Sigmoid colon (tissue), 7 donors: Measurements from ENCODE around the gene GRB10. TPM values are rescaled to one million over a fixed set of nuclear protein-coding genes. Genes with fewer than 3 reads are reported as not detected.

Experiments
- DNase-seq: peaks from one replicate; pipeline ENCODE4 v3.0.0-alpha.2; 2019
- H3K27ac ChIP-seq, 4 donors: fragments of 200-600 bp; sonication (generic); one replicate each; pipeline ENCODE4 v1.5.1; 2016 to 2019; ENCODE audit warnings: mild to moderate bottlenecking in 1 of 4
- H3K27me3 ChIP-seq, 3 donors: fragments of 200-600 bp; sonication (generic); one replicate each; pipeline ENCODE4 v1.5.1; 2019; ENCODE audit warnings: mild to moderate bottlenecking in 1 of 3
- H3K36me3 ChIP-seq, 4 donors: fragments of 200-600 bp; sonication (generic); one replicate each; pipeline ENCODE4 v1.5.1; 2016 to 2019
- H3K4me1 ChIP-seq, 4 donors: fragments of 200-600 bp; sonication (generic); one replicate each; pipeline ENCODE4 v1.5.1; 2017 to 2019
- H3K4me3 ChIP-seq, 4 donors: fragments of 200-600 bp; sonication (generic); one replicate each; pipeline ENCODE4 v1.5.1; 2017 to 2019; ENCODE audit warnings: mild to moderate bottlenecking in 2 of 4, moderate library complexity in 1 of 4
- H3K9me3 ChIP-seq, 4 donors: fragments of 200-600 bp in 3 of 4; sonication (generic) in 3 of 4; one replicate each; pipeline versions ENCODE4 v1.5.1 to v1.6.1; 2013 to 2019
- CTCF ChIP-seq, 4 experiments: fragments of 450-650 bp in 3 of 4; fragments of 200-600 bp in 1 of 4; IDR thresholded peaks; one replicate each; pipeline ENCODE4 v1.5.1; 2016 to 2019; ENCODE audit warnings: antibody characterized with exemption in 4 of 4, mild to moderate bottlenecking in 3 of 4, moderate library complexity in 2 of 4
- EP300 ChIP-seq, 4 donors: sonication (generic); formaldehyde crosslinking; IDR thresholded peaks; one replicate each; pipeline ENCODE4 v1.6.1; 2017; ENCODE audit warnings: antibody characterized with exemption in 4 of 4
- POLR2A ChIP-seq, 2 donors: fragments of 450-650 bp; IDR thresholded peaks; one replicate each; pipeline ENCODE4 v1.6.1; 2016; ENCODE audit warnings: antibody characterized with exemption in 2 of 2, mild to moderate bottlenecking in 2 of 2, moderate library complexity in 2 of 2
- POLR2AphosphoS5 ChIP-seq, 4 donors: sonication (generic); formaldehyde crosslinking; IDR thresholded peaks; one replicate each; pipeline ENCODE4 v1.6.1; 2017; ENCODE audit warnings: antibody characterized with exemption in 4 of 4
- WGBS, 2 donors: extraction: QIAGEN DNeasy Blood & Tissue Kit; methylation state at CpG; one replicate each; pipeline ENCODE4 v1.1.7; 2013; 5-methylcytosine and 5-hydroxymethylcytosine counted together
- intact Hi-C: fragments of 100-400 bp; cut with DNase I; formaldehyde crosslinking; loops from one replicate; pipeline ENCODE4 v1.15.1; 2023
- polyA plus RNA-seq, 3 donors: library from polyadenylated mRNA; stranded (reverse); fragments of 200-250 nt; gene quantifications; one replicate each; pipeline ENCODE4 v1.2.3, GENCODE V29; 2013
- total RNA-seq, 4 donors: library from RNA; depleted of rRNA; stranded (reverse); fragments of >200 nt; gene quantifications; one replicate each; pipeline ENCODE4 v1.1.0, GENCODE V29; 2016
- donor health status: healthy with polysubstance abuse.
- donor health status: Bipolar disorder and iron deficiency.
- donor health status: healthy.

GRB10 gene
- total and polyA plus RNA-seq, 7 donors = 2.1 to 83.6 (median 49.2) TPM

DNA sequence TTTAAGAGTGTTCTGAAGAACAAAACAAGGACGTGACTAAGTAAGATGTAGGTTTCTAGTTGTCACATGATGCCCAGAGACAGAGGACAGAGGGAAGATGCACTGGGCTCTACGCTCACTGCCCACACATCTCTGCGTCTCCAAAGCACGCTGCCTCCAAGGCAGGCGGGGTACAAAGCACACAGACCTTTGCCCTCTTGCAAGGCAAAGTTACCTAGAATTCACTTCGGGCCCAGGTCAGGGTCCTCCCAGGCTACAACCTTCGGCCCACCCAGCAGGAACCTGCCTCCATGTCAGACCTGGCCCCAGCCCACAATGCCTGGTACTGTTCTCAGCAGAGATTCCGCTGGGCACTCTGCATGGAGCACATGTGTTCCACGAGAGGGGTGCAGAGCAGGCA lies 26.5 kb downstream of the GRB10 start:
- WGBS, 2 donors = 60 to 80% methylated on average over 9 of the region's 9 CpGs
- Histone ChIP-seq H3K9me3 (no peaks in the 10 kb centered on the region), H3K36me3 (no peaks in the 10 kb centered on the region), H3K4me1 (peaks cover 0 to 55% (median 37%) of the 10 kb centered on the region in 4 donors), H3K27ac (no peak overlapping the region), H3K27me3 (no peaks in the 10 kb centered on the region), H3K4me3 (no peak overlapping the region)
- no peak for TF ChIP-seq POLR2AphosphoS5 (IDR thresholded peaks at IDR 0.05)
- no peak for TF ChIP-seq CTCF (IDR thresholded peaks at IDR 0.05)
- TF ChIP-seq POLR2A (IDR thresholded peaks at IDR 0.05) = no peak
- no peak for TF ChIP-seq EP300 (IDR thresholded peaks at IDR 0.05)
- intact Hi-C loops = no loop called here
- no peak for DNase-seq

- Histone ChIP-seq H3K27ac (no peak overlapping the region), H3K9me3 (no peaks in the 10 kb centered on the region), H3K4me3 (no peak overlapping the region), H3K27me3 (no peaks in the 10 kb centered on the region), H3K4me1 (peaks cover 0 to 66% (median 50%) of the 10 kb centered on the region in 4 donors), H3K36me3 (no peaks in the 10 kb centered on the region)
- DNase-seq = no peak
- 81 to 91% methylated on average over 6 of the region's 6 CpGs for WGBS, 2 donors
- TF ChIP-seq POLR2A (IDR thresholded peaks at IDR 0.05) = no peak
- no peak for TF ChIP-seq POLR2AphosphoS5 (IDR thresholded peaks at IDR 0.05)
- intact Hi-C loops = no loop called here
Observed at GRCh38 chr7:50754684-50755083, 28.0 kb downstream of the GRB10 start.

DNA sequence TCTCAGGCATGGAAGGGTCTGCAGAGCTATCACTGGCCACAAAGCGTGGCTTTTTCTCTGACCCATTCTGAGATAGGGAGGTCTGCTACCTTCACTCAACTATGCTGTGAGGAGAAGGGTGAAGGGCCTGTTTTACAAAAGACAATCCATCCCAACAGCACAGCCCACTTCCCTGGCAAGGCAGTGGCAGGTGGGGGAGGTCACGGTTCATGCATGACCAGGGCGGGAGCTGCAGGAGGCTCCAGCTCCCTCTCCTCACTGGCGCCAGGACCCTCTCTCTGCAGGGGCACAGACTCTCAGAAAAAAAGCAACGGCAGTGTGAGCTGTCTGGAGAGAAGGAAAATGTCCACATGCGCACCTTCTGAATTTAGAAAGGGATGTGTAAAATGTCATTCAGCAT lies 28.5 kb downstream of the GRB10 start:
- Histone ChIP-seq H3K27ac (no peak overlapping the region), H3K4me1 (peaks cover 0 to 65% (median 52%) of the 10 kb centered on the region in 4 donors), H3K27me3 (no peaks in the 10 kb centered on the region), H3K36me3 (no peaks in the 10 kb centered on the region), H3K4me3 (no peak overlapping the region), H3K9me3 (no peaks in the 10 kb centered on the region)
- no peak for TF ChIP-seq EP300 (IDR thresholded peaks at IDR 0.05)
- TF ChIP-seq POLR2AphosphoS5 (IDR thresholded peaks at IDR 0.05) = no peak
- no peak for TF ChIP-seq CTCF (IDR thresholded peaks at IDR 0.05)
- intact Hi-C loops = no loop called here
- WGBS, 2 donors = 91 to 95% methylated on average over 6 of the region's 6 CpGs
- DNase-seq = no peak

DNA sequence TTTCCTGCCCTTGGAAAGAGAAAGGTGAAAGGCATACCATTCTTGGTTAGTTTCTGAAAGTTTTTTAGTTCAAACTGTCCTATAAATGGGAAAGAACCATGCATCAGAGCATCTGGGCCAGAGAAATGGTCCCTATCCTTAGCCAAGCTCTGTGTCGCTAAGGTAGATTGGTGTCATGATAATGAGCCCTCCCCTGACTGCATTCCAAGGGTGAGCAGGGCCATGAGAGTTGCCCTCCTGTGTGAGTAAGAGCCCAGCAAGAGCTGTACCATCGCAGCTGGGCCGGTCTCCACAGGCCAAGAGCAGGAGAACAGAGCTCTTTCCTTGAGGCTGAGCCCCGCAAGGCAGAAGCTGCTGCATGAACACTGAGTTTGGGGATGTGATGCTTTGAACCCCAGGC lies 30.3 kb downstream of the GRB10 start:
- no peaks in the 10 kb centered on the region for H3K9me3 ChIP-seq
- intact Hi-C loops = no loop called here

GRCh38 chr7:50751146-50751545 lies 31.6 kb downstream of the GRB10 start:
- 90 to 93% methylated on average over 1 of the region's 1 CpG for WGBS, 2 donors
- DNase-seq = no peak
- intact Hi-C loops = no loop called here
- Histone ChIP-seq H3K27ac (no peak overlapping the region), H3K36me3 (peaks cover 0 to 6% (median 0%) of the 10 kb centered on the region in 4 donors), H3K4me1 (peaks cover 0 to 41% (median 37%) of the 10 kb centered on the region in 4 donors), H3K9me3 (no peaks in the 10 kb centered on the region), H3K27me3 (no peaks in the 10 kb centered on the region), H3K4me3 (no peak overlapping the region)
- TF ChIP-seq POLR2A (IDR thresholded peaks at IDR 0.05) (no peak), EP300 (IDR thresholded peaks at IDR 0.05) (no peak), POLR2AphosphoS5 (IDR thresholded peaks at IDR 0.05) (no peak), CTCF (IDR thresholded peaks at IDR 0.05) (no peak)

More for the DNA sequence above, 30.3 kb downstream of the GRB10 start:
- no peak for DNase-seq
- Histone ChIP-seq H3K4me1 (peaks cover 0 to 53% (median 43%) of the 10 kb centered on the region in 4 donors), H3K36me3 (peaks cover 0 to 6% (median 0%) of the 10 kb centered on the region in 4 donors), H3K27ac (no peak overlapping the region), H3K27me3 (no peaks in the 10 kb centered on the region), H3K4me3 (no peak overlapping the region)
- TF ChIP-seq EP300 (IDR thresholded peaks at IDR 0.05) (no peak), CTCF (IDR thresholded peaks at IDR 0.05) (no peak), POLR2AphosphoS5 (IDR thresholded peaks at IDR 0.05) (no peak), POLR2A (IDR thresholded peaks at IDR 0.05) (no peak)
- WGBS, 2 donors = 93 to 97% methylated on average over 4 of the region's 4 CpGs
